ENCODE results near the gene FBP2. TPM values are rescaled to one million over a fixed set of nuclear protein-coding genes. Genes with fewer than 3 reads are reported as not detected.

Gene FBP2
- total RNA-seq, 2 experiments from 2014 or later, result not detected

GRCh38 chr9:94611638-94612068 is 18.0 kb upstream of the FBP2 start:
- ChIA-PET CTCF (no interaction called here), POLR2A (no interaction called here)
- H3K4me1 Mint-ChIP-seq (ENCODE audit: low read depth), result peaks cover 10% of the 10 kb centered on the region
- DNase-seq, result peak in 1 of 14 experiments; percentile 2
- H3K36me3 ChIP-seq (ENCODE audit: insufficient read depth, low read length), result no peaks in the 10 kb centered on the region
- H3K4me3 ChIP-seq (ENCODE audit: low read length), result no peak overlapping the region
- ATAC-seq (ENCODE audit: poor library complexity), result peak; percentile 37
- peaks cover 4% of the 10 kb centered on the region for H3K36me3 Mint-ChIP-seq (ENCODE audit: low read depth)
- H3K4me1 ChIP-seq (ENCODE audit: insufficient read depth, low read length), result peaks cover 10% of the 10 kb centered on the region
- H3K4me3 Mint-ChIP-seq, result no peak overlapping the region
- H3K27me3 Mint-ChIP-seq, result peaks cover 29% of the 10 kb centered on the region
- no peak overlapping the region for H3K27ac Mint-ChIP-seq
- intact Hi-C loops (cut with DNase I, micrococcal nuclease), result no loop called here
- H3K9me3 ChIP-seq (ENCODE audit: control insufficient read depth in 1 of 2, insufficient read depth in 1 of 2, low read length in 2 of 2), result no peaks in the 10 kb centered on the region
- no peaks in the 10 kb centered on the region for H3K27me3 ChIP-seq (ENCODE audit: control insufficient read depth in 1 of 2, insufficient read depth in 2 of 2, low read length in 2 of 2)
- no peaks in the 10 kb centered on the region for H3K9me3 Mint-ChIP-seq
- no peak overlapping the region for H3K27ac ChIP-seq (ENCODE audit: low read depth in 1 of 2, low read length in 2 of 2)
- no peak for TF ChIP-seq CTCF (IDR thresholded peaks at IDR 0.05)

GRCh38 chr9:94610181-94610606 is 16.6 kb upstream of the FBP2 start:
- CTCF ChIA-PET, result no interaction called here
- intact Hi-C loops (cut with DNase I, micrococcal nuclease), result no loop called here
- Mint-ChIP-seq H3K4me3 (no peak overlapping the region), H3K27ac (no peak overlapping the region), H3K4me1 (ENCODE audit: low read depth) (peaks cover 10% of the 10 kb centered on the region), H3K9me3 (no peaks in the 10 kb centered on the region), H3K27me3 (peaks cover 30% of the 10 kb centered on the region), H3K36me3 (ENCODE audit: low read depth) (peaks cover 4% of the 10 kb centered on the region)
- Histone ChIP-seq H3K27ac (ENCODE audit: low read depth in 1 of 2, low read length in 2 of 2) (no peak overlapping the region), H3K27me3 (ENCODE audit: control insufficient read depth in 1 of 2, insufficient read depth in 2 of 2, low read length in 2 of 2) (no peaks in the 10 kb centered on the region), H3K36me3 (ENCODE audit: insufficient read depth, low read length) (no peaks in the 10 kb centered on the region), H3K4me3 (ENCODE audit: low read length) (no peak overlapping the region), H3K4me1 (ENCODE audit: insufficient read depth, low read length) (peaks cover 10% of the 10 kb centered on the region), H3K9me3 (ENCODE audit: control insufficient read depth in 1 of 2, insufficient read depth in 1 of 2, low read length in 2 of 2) (no peaks in the 10 kb centered on the region)
- POLR2A ChIA-PET, result no interaction called here
- no peak for TF ChIP-seq CTCF (IDR thresholded peaks at IDR 0.05)
- DNase-seq (no peak), ATAC-seq (ENCODE audit: poor library complexity) (no peak)

- Mint-ChIP-seq H3K27ac (no peak overlapping the region), H3K4me1 (ENCODE audit: low read depth) (peaks cover 17% of the 10 kb centered on the region), H3K36me3 (ENCODE audit: low read depth) (peaks cover 4% of the 10 kb centered on the region), H3K4me3 (no peak overlapping the region), H3K9me3 (no peaks in the 10 kb centered on the region), H3K27me3 (peaks cover 25% of the 10 kb centered on the region)
- intact Hi-C loops (cut with DNase I, micrococcal nuclease), result no loop called here
- no peak for DNase-seq
- Histone ChIP-seq H3K4me1 (ENCODE audit: insufficient read depth, low read length) (peaks cover 15% of the 10 kb centered on the region), H3K27ac (ENCODE audit: low read depth in 1 of 2, low read length in 2 of 2) (no peak overlapping the region), H3K9me3 (ENCODE audit: control insufficient read depth in 1 of 2, insufficient read depth in 1 of 2, low read length in 2 of 2) (no peaks in the 10 kb centered on the region), H3K36me3 (ENCODE audit: insufficient read depth, low read length) (no peaks in the 10 kb centered on the region), H3K27me3 (ENCODE audit: control insufficient read depth in 1 of 2, insufficient read depth in 2 of 2, low read length in 2 of 2) (no peaks in the 10 kb centered on the region), H3K4me3 (ENCODE audit: low read length) (no peak overlapping the region)
- no peak for TF ChIP-seq CTCF (IDR thresholded peaks at IDR 0.05)
- ATAC-seq (ENCODE audit: poor library complexity), result no peak
- ChIA-PET POLR2A (no interaction called here), CTCF (no interaction called here)
Measured at GRCh38 chr9:94607423-94607691, 13.7 kb upstream of the FBP2 start.

Measured in CD4-positive, alpha-beta T cell (primary cell).